Right lobe of liver (tissue), 6 donors: Measurements from ENCODE around the gene SNF8. TPM values are rescaled to one million over a fixed set of nuclear protein-coding genes. Genes with fewer than 3 reads are reported as not detected.

ENCODE experiments used
- ATAC-seq, 4 donors: fragments of 200-7000 bp; cut with Tn5 transposase; one replicate each; pipeline ENCODE4 v1.9.1; 2020; ENCODE audit warnings: mild to moderate bottlenecking in 4 of 4, moderate library complexity in 4 of 4
- DNase-seq, 3 donors: peaks; one replicate each; pipeline ENCODE4 v3.0.0-alpha.2; 2020
- H3K27ac ChIP-seq, 3 donors: fragments of 200-600 bp; one replicate each; pipeline ENCODE4 v1.8.0; 2022
- H3K27me3 ChIP-seq, 2 donors: fragments of 200-600 bp; one replicate each; pipeline ENCODE4 v1.8.0; 2022
- H3K36me3 ChIP-seq, 4 donors: fragments of 200-600 bp; sonication (generic) in 1 of 4; one replicate each; pipeline versions ENCODE4 v1.5.1 to v1.8.0; 2017 to 2022; ENCODE audit warnings: control low read depth in 1 of 4
- H3K4me1 ChIP-seq, 4 donors: fragments of 200-600 bp; sonication (generic) in 1 of 4; one replicate each; pipeline versions ENCODE4 v1.5.1 to v1.8.0; 2017 to 2022; ENCODE audit warnings: control low read depth in 1 of 4
- H3K4me3 ChIP-seq, 3 donors: fragments of 200-600 bp; one replicate each; pipeline ENCODE4 v1.8.0; 2022
- H3K9me3 ChIP-seq, 4 donors: fragments of 200-600 bp; sonication (generic) in 1 of 4; one replicate each; pipeline versions ENCODE4 v1.5.1 to v1.8.0; 2017 to 2022; ENCODE audit warnings: control low read depth in 1 of 4
- POLR2A ChIP-seq: fragments of 450-650 bp; IDR thresholded peaks from one replicate; pipeline ENCODE4 v1.6.1; 2017; ENCODE audit warnings: antibody characterized with exemption, mild to moderate bottlenecking
- WGBS: methylation state at CpG from one replicate; pipeline ENCODE4 v1.1.6; 2018; ENCODE audit warnings: low coverage, low lambda C conversion rate; ENCODE audit not compliant: insufficient coverage; ENCODE audit errors: missing lambda C conversion rate; 5-methylcytosine and 5-hydroxymethylcytosine counted together
- intact Hi-C, 2 donors: fragments of 100-400 bp; cut with DNase I; formaldehyde crosslinking; loops; one replicate each; pipeline versions ENCODE4 v1.11.2 to v1.14.1; 2022
- small RNA-seq, 2 experiments: library from RNA; depleted of rRNA; stranded (forward); fragments of <200 nt; gene quantifications; one replicate each; pipeline ENCODE3, GENCODE V24; 2016
- total RNA-seq, 6 experiments: library from RNA; depleted of rRNA in 2 of 6; stranded (reverse); fragments of >200 nt in 2 of 6; fragmentation: NEBNext Ultra II Directional in 3 of 6; extraction: Animal tissue kit (Norgen Biotek cat#: 25700) in 3 of 6; gene quantifications; one replicate each; pipeline versions ENCODE4 v1.1.0 to v1.2.4, GENCODE V29; 2016 to 2023
- TF ChIP-seq, protein P1 (sequence below), 4 donors: fragments of 200-600 bp in 3 of 4; fragments of 450-650 bp in 1 of 4; IDR thresholded peaks; one replicate each; pipeline versions ENCODE4 v1.5.1 to v1.8.0; 2016 to 2022; ENCODE audit warnings: antibody characterized with exemption in 4 of 4, mild to moderate bottlenecking in 2 of 4
- donor health status: DM: no; HTN: yes; CAD: no.
- donor health status: DM: no; HTN: no; CAD: no.
- donor health status: DM: no; HTN: no; CAD: no.
- donor health status: DM: no; HTN: yes; CAD: no.
- donor health status: DM: no; HTN: yes; CAD: no.

SNF8 gene
- total RNA-seq, 6 experiments from 2014 or later: 35.8 to 62.9 (median 47.5) TPM

DNA sequence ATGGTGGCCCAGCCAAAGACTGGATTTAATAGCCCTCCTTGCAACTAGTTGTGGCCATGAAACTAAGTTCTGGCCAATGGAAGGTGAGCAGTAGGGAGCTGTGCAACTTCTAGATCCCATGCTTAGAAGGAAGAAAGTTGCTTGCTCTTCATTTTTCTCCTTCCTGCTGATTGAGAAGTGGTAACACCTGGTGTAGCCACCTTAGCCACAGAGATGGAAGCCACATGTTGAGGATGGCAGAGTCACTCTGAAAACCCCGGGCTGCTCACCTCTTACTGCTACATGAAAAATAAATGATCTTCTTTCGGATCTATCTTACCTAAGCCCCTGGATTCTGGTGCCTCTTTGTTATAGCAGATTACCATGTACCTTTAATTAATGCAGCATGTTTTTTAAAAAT is 62.4 kb downstream of the SNF8 start:
- WGBS: 68% methylated on average over 2 of the region's 2 CpGs
- DNase-seq (no peak), ATAC-seq (no peak)
- no peaks in the 10 kb centered on the region for H3K36me3 ChIP-seq
- intact Hi-C loops: loop anchor here (5.0 to 10.0 kb wide), 3 partner anchors 153 to 207 kb away; partner anchors contain the start of genes PRAC1 (in 1 of the 2) and PRAC2 (in 1 of the 2)
- no peak overlapping the region for H3K27ac ChIP-seq
- no peaks in the 10 kb centered on the region for H3K4me1 ChIP-seq
- TF ChIP-seq, protein P1, sequence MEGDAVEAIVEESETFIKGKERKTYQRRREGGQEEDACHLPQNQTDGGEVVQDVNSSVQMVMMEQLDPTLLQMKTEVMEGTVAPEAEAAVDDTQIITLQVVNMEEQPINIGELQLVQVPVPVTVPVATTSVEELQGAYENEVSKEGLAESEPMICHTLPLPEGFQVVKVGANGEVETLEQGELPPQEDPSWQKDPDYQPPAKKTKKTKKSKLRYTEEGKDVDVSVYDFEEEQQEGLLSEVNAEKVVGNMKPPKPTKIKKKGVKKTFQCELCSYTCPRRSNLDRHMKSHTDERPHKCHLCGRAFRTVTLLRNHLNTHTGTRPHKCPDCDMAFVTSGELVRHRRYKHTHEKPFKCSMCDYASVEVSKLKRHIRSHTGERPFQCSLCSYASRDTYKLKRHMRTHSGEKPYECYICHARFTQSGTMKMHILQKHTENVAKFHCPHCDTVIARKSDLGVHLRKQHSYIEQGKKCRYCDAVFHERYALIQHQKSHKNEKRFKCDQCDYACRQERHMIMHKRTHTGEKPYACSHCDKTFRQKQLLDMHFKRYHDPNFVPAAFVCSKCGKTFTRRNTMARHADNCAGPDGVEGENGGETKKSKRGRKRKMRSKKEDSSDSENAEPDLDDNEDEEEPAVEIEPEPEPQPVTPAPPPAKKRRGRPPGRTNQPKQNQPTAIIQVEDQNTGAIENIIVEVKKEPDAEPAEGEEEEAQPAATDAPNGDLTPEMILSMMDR (IDR thresholded peaks at IDR 0.05): no peak
- TF ChIP-seq POLR2A: no peak
- H3K9me3 ChIP-seq: no peaks in the 10 kb centered on the region
- no peak overlapping the region for H3K4me3 ChIP-seq
- no peaks in the 10 kb centered on the region for H3K27me3 ChIP-seq

Small RNAs within 50 kb of the gene (small RNA-seq; reads per million reads assigned to genes)
- gene AC068531.1 (0 reads per million in 2 experiments), gene RF00263 (0 reads per million in 2 experiments), gene RF01210 (0 reads per million in 2 experiments), gene RNU1-42P (0 reads per million in 2 experiments)

Other genes starting within 250 kb of the SNF8 start
- not detected for gene PRAC1, start 222.3 kb downstream of the SNF8 start, total RNA-seq
- gene PRAC2, start 221.7 kb downstream of the SNF8 start, total RNA-seq: not detected
- not detected for gene HOXB13, start 216.1 kb downstream of the SNF8 start, total RNA-seq
- under 1 TPM in 1 of 6 experiments, not detected in 5; 0.12 TPM for gene TTLL6, start 127.6 kb downstream of the SNF8 start, total RNA-seq
- gene CALCOCO2, start 113.8 kb downstream of the SNF8 start, total RNA-seq: 10 to 100 TPM; 58.0 to 93.3 (median 72.1) TPM
- 100 to 1,000 TPM in 2 of 6 experiments, 10 to 100 TPM in 4; 49.2 to 221 (median 57.9) TPM for gene ATP5MC1, start 52.1 kb downstream of the SNF8 start, total RNA-seq
- gene UBE2Z, start 36.4 kb downstream of the SNF8 start, total RNA-seq: 10 to 100 TPM; 19.6 to 30.9 (median 26.3) TPM
- gene GIP, start 23.8 kb upstream of the SNF8 start, total RNA-seq: not detected
- under 1 TPM in 1 of 6 experiments, not detected in 5; 0.56 TPM for gene IGF2BP1, start 52.5 kb upstream of the SNF8 start, total RNA-seq
- under 1 TPM in 2 of 6 experiments, not detected in 4; 0.04 to 0.05 TPM for gene B4GALNT2, start 187.9 kb upstream of the SNF8 start, total RNA-seq